GM18498 (cell line): ENCODE results near the gene ZDHHC14.

Experiments used
- ATAC-seq: cut with Tn5 transposase; IDR thresholded peaks from one replicate; pipeline ENCODE4 v1.9.1; 2021; ENCODE audit warnings: mild to moderate bottlenecking, moderate library complexity; ENCODE audit not compliant: unreplicated experiment

Gene ZDHHC14

GRCh38 chr6:157438611-157439111 is 57.7 kb downstream of the ZDHHC14 start:
- ATAC-seq, result no peak

- ATAC-seq, result no peak
These were observed 59.2 kb downstream of the ZDHHC14 start for GRCh38 chr6:157440171-157440570.

- ATAC-seq, result no peak
These were observed 61.3 kb downstream of the ZDHHC14 start for GRCh38 chr6:157442291-157442690.

GRCh38 chr6:157443066-157443800 is 62.2 kb downstream of the ZDHHC14 start:
- peak; percentile 89 for ATAC-seq

- ATAC-seq, result no peak
These were observed 64.5 kb downstream of the ZDHHC14 start for GRCh38 chr6:157445277-157446009.

- ATAC-seq, result no peak
These were observed 66.7 kb downstream of the ZDHHC14 start for GRCh38 chr6:157447735-157448134.

GRCh38 chr6:157449610-157450009 is 68.6 kb downstream of the ZDHHC14 start:
- ATAC-seq, result no peak

GRCh38 chr6:157450931-157451742 is 70.1 kb downstream of the ZDHHC14 start:
- no peak for ATAC-seq

GRCh38 chr6:157452096-157452495 is 71.1 kb downstream of the ZDHHC14 start:
- no peak for ATAC-seq

GRCh38 chr6:157453131-157453530 is 72.1 kb downstream of the ZDHHC14 start:
- no peak for ATAC-seq

GRCh38 chr6:157453978-157454377 is 73.0 kb downstream of the ZDHHC14 start:
- no peak for ATAC-seq

- no peak for ATAC-seq
These were observed 74.0 kb downstream of the ZDHHC14 start for GRCh38 chr6:157454762-157455714.

- no peak for ATAC-seq
These were observed 74.9 kb downstream of the ZDHHC14 start for GRCh38 chr6:157455731-157456523.

GRCh38 chr6:157456524-157456829 is 75.5 kb downstream of the ZDHHC14 start:
- peak; percentile 60 for ATAC-seq

- no peak for ATAC-seq
These were observed 76.8 kb downstream of the ZDHHC14 start for GRCh38 chr6:157457787-157458186.

- no peak for ATAC-seq
These were observed 78.3 kb downstream of the ZDHHC14 start for GRCh38 chr6:157459327-157459726.

GRCh38 chr6:157460182-157460999 is 79.4 kb downstream of the ZDHHC14 start:
- peak; percentile 0 for ATAC-seq

- peak; percentile 53 for ATAC-seq
These were observed 80.3 kb downstream of the ZDHHC14 start for GRCh38 chr6:157461000-157461915.
